ENCODE results near the gene PTPRZ1. TPM values are rescaled to one million over a fixed set of nuclear protein-coding genes. Genes with fewer than 3 reads are reported as not detected.

PTPRZ1 gene
- total RNA-seq, 2 donors from 2014 or later = 18.0 to 57.4 TPM

DNA sequence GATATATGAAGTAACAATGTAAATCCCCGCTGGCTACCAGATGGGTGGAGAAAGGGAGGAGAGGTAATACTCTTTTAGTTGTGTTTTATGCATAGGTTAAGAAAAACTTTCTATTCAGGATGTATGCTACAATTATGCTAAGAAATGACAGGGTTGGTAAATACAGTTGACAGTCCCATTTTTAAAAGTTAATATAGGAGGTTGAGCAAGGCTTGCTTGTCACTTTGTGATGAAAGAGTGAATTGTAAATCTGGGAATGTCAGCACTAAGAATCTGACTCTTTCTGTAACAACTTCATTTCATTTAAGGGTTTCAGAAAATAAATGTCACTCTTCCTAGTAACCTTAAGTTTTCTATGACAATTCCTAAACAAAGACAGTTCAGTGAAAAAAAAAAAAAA lies 59.8 kb downstream of the PTPRZ1 start:
- WGBS, 2 experiments (ENCODE audit: insufficient coverage in 1 of 2, insufficient read length in 1 of 2) = 100% methylated on average over 1 of the region's 1 CpG; no CpG with 5 or more reads in 1 of the 2 experiments
- H3K4me3 Mint-ChIP-seq = no peak overlapping the region
- no peak for DNase-seq
- peaks cover 41% of the 10 kb centered on the region for H3K4me1 Mint-ChIP-seq
- no peak overlapping the region for H3K27ac Mint-ChIP-seq
- H3K9me3 Mint-ChIP-seq = no peaks in the 10 kb centered on the region
- peaks cover 5% of the 10 kb centered on the region for H3K36me3 Mint-ChIP-seq (ENCODE audit: low read depth)
- Histone ChIP-seq H3K27me3 (ENCODE audit: control insufficient read depth, insufficient read depth, low read length, poor library complexity, severe bottlenecking) (no peaks in the 10 kb centered on the region), H3K4me3 (ENCODE audit: low read length) (no peak overlapping the region), H3K36me3 (ENCODE audit: control insufficient read depth, insufficient read depth, low read length) (no peaks in the 10 kb centered on the region), H3K9me3 (ENCODE audit: control insufficient read depth, low read length) (no peaks in the 10 kb centered on the region), H3K9ac (ENCODE audit: extremely low read depth, low read length, poor library complexity, severe bottlenecking) (no peak overlapping the region), H3K27ac (ENCODE audit: low read depth, low read length) (no peak overlapping the region), H3K4me1 (ENCODE audit: control insufficient read depth, insufficient read depth, low read length) (peaks cover 10% of the 10 kb centered on the region)
- H3K27me3 Mint-ChIP-seq (ENCODE audit: insufficient read depth) = peaks cover 2% of the 10 kb centered on the region
- TF ChIP-seq, protein P1, sequence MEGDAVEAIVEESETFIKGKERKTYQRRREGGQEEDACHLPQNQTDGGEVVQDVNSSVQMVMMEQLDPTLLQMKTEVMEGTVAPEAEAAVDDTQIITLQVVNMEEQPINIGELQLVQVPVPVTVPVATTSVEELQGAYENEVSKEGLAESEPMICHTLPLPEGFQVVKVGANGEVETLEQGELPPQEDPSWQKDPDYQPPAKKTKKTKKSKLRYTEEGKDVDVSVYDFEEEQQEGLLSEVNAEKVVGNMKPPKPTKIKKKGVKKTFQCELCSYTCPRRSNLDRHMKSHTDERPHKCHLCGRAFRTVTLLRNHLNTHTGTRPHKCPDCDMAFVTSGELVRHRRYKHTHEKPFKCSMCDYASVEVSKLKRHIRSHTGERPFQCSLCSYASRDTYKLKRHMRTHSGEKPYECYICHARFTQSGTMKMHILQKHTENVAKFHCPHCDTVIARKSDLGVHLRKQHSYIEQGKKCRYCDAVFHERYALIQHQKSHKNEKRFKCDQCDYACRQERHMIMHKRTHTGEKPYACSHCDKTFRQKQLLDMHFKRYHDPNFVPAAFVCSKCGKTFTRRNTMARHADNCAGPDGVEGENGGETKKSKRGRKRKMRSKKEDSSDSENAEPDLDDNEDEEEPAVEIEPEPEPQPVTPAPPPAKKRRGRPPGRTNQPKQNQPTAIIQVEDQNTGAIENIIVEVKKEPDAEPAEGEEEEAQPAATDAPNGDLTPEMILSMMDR (conservative IDR thresholded peaks at IDR 0.05) = no peak

GRCh38 chr7:121936951-121937623 lies 64.1 kb downstream of the PTPRZ1 start:
- Histone ChIP-seq H3K4me1 (ENCODE audit: control insufficient read depth, insufficient read depth, low read length) (peaks cover 17% of the 10 kb centered on the region), H3K4me3 (ENCODE audit: low read length) (no peak overlapping the region), H3K9me3 (ENCODE audit: control insufficient read depth, low read length) (no peaks in the 10 kb centered on the region), H3K27ac (ENCODE audit: low read depth, low read length) (no peak overlapping the region), H3K36me3 (ENCODE audit: control insufficient read depth, insufficient read depth, low read length) (no peaks in the 10 kb centered on the region), H3K27me3 (ENCODE audit: control insufficient read depth, insufficient read depth, low read length, poor library complexity, severe bottlenecking) (no peaks in the 10 kb centered on the region), H3K9ac (ENCODE audit: extremely low read depth, low read length, poor library complexity, severe bottlenecking) (no peak overlapping the region)
- TF ChIP-seq, protein P1 (conservative IDR thresholded peaks at IDR 0.05) = no peak
- DNase-seq = peak; percentile 64
- H3K4me1 Mint-ChIP-seq = peaks cover 65% of the 10 kb centered on the region
- no peaks in the 10 kb centered on the region for H3K9me3 Mint-ChIP-seq
- peaks cover 5% of the 10 kb centered on the region for H3K36me3 Mint-ChIP-seq (ENCODE audit: low read depth)
- no peaks in the 10 kb centered on the region for H3K27me3 Mint-ChIP-seq (ENCODE audit: insufficient read depth)
- WGBS, 2 experiments (ENCODE audit: insufficient coverage in 1 of 2, insufficient read length in 1 of 2) = 91 to 100% methylated on average over 2 to 6 of the region's 6 CpGs
- H3K4me3 Mint-ChIP-seq = no peak overlapping the region
- H3K27ac Mint-ChIP-seq = peak overlapping the region; percentile 73

- H3K4me1 Mint-ChIP-seq = peaks cover 65% of the 10 kb centered on the region
- peak overlapping the region; percentile 32 for H3K27ac Mint-ChIP-seq
- Histone ChIP-seq H3K4me3 (ENCODE audit: low read length) (no peak overlapping the region), H3K27me3 (ENCODE audit: control insufficient read depth, insufficient read depth, low read length, poor library complexity, severe bottlenecking) (no peaks in the 10 kb centered on the region), H3K9ac (ENCODE audit: extremely low read depth, low read length, poor library complexity, severe bottlenecking) (no peak overlapping the region), H3K27ac (ENCODE audit: low read depth, low read length) (peak overlapping the region; percentile 29), H3K4me1 (ENCODE audit: control insufficient read depth, insufficient read depth, low read length) (peaks cover 17% of the 10 kb centered on the region), H3K9me3 (ENCODE audit: control insufficient read depth, low read length) (no peaks in the 10 kb centered on the region), H3K36me3 (ENCODE audit: control insufficient read depth, insufficient read depth, low read length) (no peaks in the 10 kb centered on the region)
- H3K9me3 Mint-ChIP-seq = no peaks in the 10 kb centered on the region
- peak; percentile 81 for DNase-seq
- H3K36me3 Mint-ChIP-seq (ENCODE audit: low read depth) = peaks cover 5% of the 10 kb centered on the region
- 24 to 27% methylated on average over 2 to 4 of the region's 4 CpGs for WGBS, 2 experiments (ENCODE audit: insufficient coverage in 1 of 2, insufficient read length in 1 of 2)
- no peak overlapping the region for H3K4me3 Mint-ChIP-seq
- H3K27me3 Mint-ChIP-seq (ENCODE audit: insufficient read depth) = no peaks in the 10 kb centered on the region
- TF ChIP-seq, protein P1 (conservative IDR thresholded peaks at IDR 0.05) = no peak
Observed at GRCh38 chr7:121938429-121938996, 65.6 kb downstream of the PTPRZ1 start.
